Measurements from ENCODE around the gene SLC41A2.

Gene SLC41A2

GRCh38 chr12:104956870-104957718, 996 bp downstream of the SLC41A2 start (continued):
- TF ChIP-seq KLF9 (tag by site-specific recombination; IDR thresholded peaks at IDR 0.05; ENCODE audit: low read depth): no peak
- no peak for TF ChIP-seq ZNF514 (tag by site-specific recombination; IDR thresholded peaks at IDR 0.05)
- TF ChIP-seq ZNF366 (tag by site-specific recombination; conservative IDR thresholded peaks at IDR 0.05): peak; percentile 26; the same call in 1 of the 2 replicates
- TF ChIP-seq ZNF423 (tag by site-specific recombination; IDR thresholded peaks at IDR 0.05): no peak
- TF ChIP-seq SP3 (tag by site-specific recombination; IDR thresholded peaks at IDR 0.05): no peak
- TF ChIP-seq ZNF548 (tag by site-specific recombination; IDR thresholded peaks at IDR 0.05): no peak
- TF ChIP-seq ZNF658 (tag by site-specific recombination; IDR thresholded peaks at IDR 0.05): no peak
- no peak for TF ChIP-seq ZNF544 (tag by site-specific recombination; IDR thresholded peaks at IDR 0.05)
- no peak; the same call in 1 of the 2 replicates for TF ChIP-seq ZSCAN30 (tag by site-specific recombination; IDR thresholded peaks at IDR 0.05)
- TF ChIP-seq ZNF639 (tag by site-specific recombination; IDR thresholded peaks at IDR 0.05): no peak
- no peak for TF ChIP-seq RBAK (tag by site-specific recombination; IDR thresholded peaks at IDR 0.05)
- TF ChIP-seq ZNF843 (tag by site-specific recombination; IDR thresholded peaks at IDR 0.05): peak; percentile 50; the same call in 1 of the 2 replicates
- TF ChIP-seq ZNF549 (tag by site-specific recombination; IDR thresholded peaks at IDR 0.05): no peak
- TF ChIP-seq PRDM4 (tag by site-specific recombination; IDR thresholded peaks at IDR 0.05): peak; percentile 12; the same call in 1 of the 2 replicates
- TF ChIP-seq ZNF449 (tag by site-specific recombination; IDR thresholded peaks at IDR 0.05): no peak
- TF ChIP-seq PRDM1 (tag by site-specific recombination; IDR thresholded peaks at IDR 0.05): peak; percentile 86
- no peak for TF ChIP-seq SCRT2 (tag by site-specific recombination; IDR thresholded peaks at IDR 0.05)
- TF ChIP-seq ZNF335 (tag by site-specific recombination; conservative IDR thresholded peaks at IDR 0.05): peak; percentile 62
- peak; percentile 18; the same call in 1 of the 2 replicates for TF ChIP-seq MZF1 (tag by site-specific recombination; IDR thresholded peaks at IDR 0.05; ENCODE audit: borderline replicate concordance)
- no peak for TF ChIP-seq ZNF561 (tag by site-specific recombination; IDR thresholded peaks at IDR 0.05; ENCODE audit: borderline replicate concordance)
- no peak for TF ChIP-seq ZNF560 (tag by site-specific recombination; IDR thresholded peaks at IDR 0.05; ENCODE audit: borderline replicate concordance)
- no peak for TF ChIP-seq ZNF416 (tag by site-specific recombination; IDR thresholded peaks at IDR 0.05)
- TF ChIP-seq ZBTB11 (tag by site-specific recombination; conservative IDR thresholded peaks at IDR 0.05; ENCODE audit: low read depth): no peak
- 0 out of 2 replicates have a peak, but pooled peaks have one; percentile 30 for TF ChIP-seq ZXDB (tag by site-specific recombination; IDR thresholded peaks at IDR 0.05)
- TF ChIP-seq ZEB2 (tag by site-specific recombination; IDR thresholded peaks at IDR 0.05): peak; percentile 19; the same call in 1 of the 2 replicates
- no peak for TF ChIP-seq ZNF404 (tag by site-specific recombination; IDR thresholded peaks at IDR 0.05)
- no peak for TF ChIP-seq ZFP69B (tag by site-specific recombination; IDR thresholded peaks at IDR 0.05)
- TF ChIP-seq ZNF10 (tag by site-specific recombination; IDR thresholded peaks at IDR 0.05): peak; percentile 99
- no peak for TF ChIP-seq GLI4 (tag by site-specific recombination; IDR thresholded peaks at IDR 0.05)
- peak; percentile 41; the same call in 1 of the 2 replicates for TF ChIP-seq PRDM6 (tag by site-specific recombination; IDR thresholded peaks at IDR 0.05)

Data from HEK293 (cell line).